Right lobe of liver (tissue), 6 donors: ENCODE data around the gene C7orf33. TPM values are rescaled to one million over a fixed set of nuclear protein-coding genes. Genes with fewer than 3 reads are reported as not detected.

Source experiments
- ATAC-seq, 4 donors: fragments of 200-7000 bp; cut with Tn5 transposase; one replicate each; pipeline ENCODE4 v1.9.1; 2020; ENCODE audit warnings: mild to moderate bottlenecking in 4 of 4, moderate library complexity in 4 of 4
- DNase-seq, 3 donors: peaks; one replicate each; pipeline ENCODE4 v3.0.0-alpha.2; 2020
- H3K27ac ChIP-seq, 3 donors: fragments of 200-600 bp; one replicate each; pipeline ENCODE4 v1.8.0; 2022
- H3K27me3 ChIP-seq, 2 donors: fragments of 200-600 bp; one replicate each; pipeline ENCODE4 v1.8.0; 2022
- H3K36me3 ChIP-seq, 4 donors: fragments of 200-600 bp; sonication (generic) in 1 of 4; one replicate each; pipeline versions ENCODE4 v1.5.1 to v1.8.0; 2017 to 2022; ENCODE audit warnings: control low read depth in 1 of 4
- H3K4me1 ChIP-seq, 4 donors: fragments of 200-600 bp; sonication (generic) in 1 of 4; one replicate each; pipeline versions ENCODE4 v1.5.1 to v1.8.0; 2017 to 2022; ENCODE audit warnings: control low read depth in 1 of 4
- H3K4me3 ChIP-seq, 3 donors: fragments of 200-600 bp; one replicate each; pipeline ENCODE4 v1.8.0; 2022
- H3K9me3 ChIP-seq, 4 donors: fragments of 200-600 bp; sonication (generic) in 1 of 4; one replicate each; pipeline versions ENCODE4 v1.5.1 to v1.8.0; 2017 to 2022; ENCODE audit warnings: control low read depth in 1 of 4
- CTCF ChIP-seq, 4 donors: fragments of 200-600 bp in 3 of 4; fragments of 450-650 bp in 1 of 4; IDR thresholded peaks; one replicate each; pipeline versions ENCODE4 v1.5.1 to v1.8.0; 2016 to 2022; ENCODE audit warnings: antibody characterized with exemption in 4 of 4, mild to moderate bottlenecking in 2 of 4
- POLR2A ChIP-seq: fragments of 450-650 bp; IDR thresholded peaks from one replicate; pipeline ENCODE4 v1.6.1; 2017; ENCODE audit warnings: antibody characterized with exemption, mild to moderate bottlenecking
- WGBS: methylation state at CpG from one replicate; pipeline ENCODE4 v1.1.6; 2018; ENCODE audit warnings: low coverage, low lambda C conversion rate; ENCODE audit not compliant: insufficient coverage; ENCODE audit errors: missing lambda C conversion rate; 5-methylcytosine and 5-hydroxymethylcytosine counted together
- intact Hi-C, 2 donors: fragments of 100-400 bp; cut with DNase I; formaldehyde crosslinking; loops; one replicate each; pipeline versions ENCODE4 v1.11.2 to v1.14.1; 2022
- total RNA-seq, 6 experiments: library from RNA; depleted of rRNA in 2 of 6; stranded (reverse); fragments of >200 nt in 2 of 6; fragmentation: NEBNext Ultra II Directional in 3 of 6; extraction: Animal tissue kit (Norgen Biotek cat#: 25700) in 3 of 6; gene quantifications; one replicate each; pipeline versions ENCODE4 v1.1.0 to v1.2.4, GENCODE V29; 2016 to 2023
- donor health status: DM: no; HTN: yes; CAD: no.
- donor health status: DM: no; HTN: no; CAD: no.
- donor health status: DM: no; HTN: no; CAD: no.
- donor health status: DM: no; HTN: yes; CAD: no.
- donor health status: DM: no; HTN: yes; CAD: no.

C7orf33 gene
- total RNA-seq, 6 experiments from 2014 or later, result not detected

- TF ChIP-seq POLR2A, result no peak
- TF ChIP-seq CTCF (IDR thresholded peaks at IDR 0.05), result no peak
- Histone ChIP-seq H3K4me1 (no peaks in the 10 kb centered on the region), H3K36me3 (no peaks in the 10 kb centered on the region), H3K27ac (no peak overlapping the region), H3K9me3 (no peaks in the 10 kb centered on the region), H3K4me3 (no peak overlapping the region), H3K27me3 (no peaks in the 10 kb centered on the region)
- WGBS, result 34% methylated on average over 4 of the region's 4 CpGs
- intact Hi-C loops, result no loop called here
- ATAC-seq (no peak), DNase-seq (no peak)
These were observed 16.6 kb downstream of the C7orf33 start for GRCh38 chr7:148607151-148607661.

- no peaks in the 10 kb centered on the region for H3K4me1 ChIP-seq
- H3K36me3 ChIP-seq, result no peaks in the 10 kb centered on the region
- WGBS, result 81% methylated on average over 3 of the region's 3 CpGs
- no peak overlapping the region for H3K27ac ChIP-seq
- ATAC-seq, result no peak
- TF ChIP-seq POLR2A, result no peak
- no peak for TF ChIP-seq CTCF (IDR thresholded peaks at IDR 0.05)
- intact Hi-C loops, result no loop called here
- DNase-seq, result no peak
- H3K27me3 ChIP-seq, result no peaks in the 10 kb centered on the region
- H3K4me3 ChIP-seq, result no peak overlapping the region
- no peaks in the 10 kb centered on the region for H3K9me3 ChIP-seq
These were observed 18.6 kb downstream of the C7orf33 start for GRCh38 chr7:148609045-148609725.

GRCh38 chr7:148611692-148612091 is 21.1 kb downstream of the C7orf33 start:
- Histone ChIP-seq H3K27me3 (no peaks in the 10 kb centered on the region), H3K27ac (no peak overlapping the region), H3K36me3 (no peaks in the 10 kb centered on the region), H3K4me3 (no peak overlapping the region), H3K9me3 (no peaks in the 10 kb centered on the region), H3K4me1 (peaks cover 0 to 15% (median 6%) of the 10 kb centered on the region in 4 donors)
- intact Hi-C loops, result no loop called here
- DNase-seq, result no peak
- no peak for TF ChIP-seq POLR2A
- no peak for TF ChIP-seq CTCF (IDR thresholded peaks at IDR 0.05)
- no peak for ATAC-seq
- WGBS, result 20% methylated on average over 1 of the region's 4 CpGs

GRCh38 chr7:148615085-148615730 is 24.6 kb downstream of the C7orf33 start:
- ATAC-seq, result peak; percentile 75 to 93 (median 80)

More at GRCh38 chr7:148615085-148615730, 24.6 kb downstream of the C7orf33 start:
- DNase-seq, result peak in 1 of 3 donors; percentile 48
- TF ChIP-seq POLR2A (no peak), CTCF (IDR thresholded peaks at IDR 0.05) (no peak)
- Histone ChIP-seq H3K27ac (no peak overlapping the region), H3K4me3 (no peak overlapping the region), H3K27me3 (no peaks in the 10 kb centered on the region), H3K36me3 (no peaks in the 10 kb centered on the region), H3K9me3 (no peaks in the 10 kb centered on the region), H3K4me1 (peaks cover 0 to 16% (median 6%) of the 10 kb centered on the region in 4 donors)
- WGBS, result 26% methylated on average over 6 of the region's 6 CpGs
- intact Hi-C loops, result no loop called here
